Measurements from ENCODE around the gene BPIFB1. TPM values are rescaled to one million over a fixed set of nuclear protein-coding genes. Genes with fewer than 3 reads are reported as not detected.

BPIFB1 gene
- 8.3 TPM for total RNA-seq

GRCh38 chr20:33282991-33283555, at the start of gene BPIFB1:
Gene BPIFB1 (plus strand): TSS chr20:33283214. CDS start chr20:33286074, 2,860 bp downstream.
- no peak for ATAC-seq

DNA sequence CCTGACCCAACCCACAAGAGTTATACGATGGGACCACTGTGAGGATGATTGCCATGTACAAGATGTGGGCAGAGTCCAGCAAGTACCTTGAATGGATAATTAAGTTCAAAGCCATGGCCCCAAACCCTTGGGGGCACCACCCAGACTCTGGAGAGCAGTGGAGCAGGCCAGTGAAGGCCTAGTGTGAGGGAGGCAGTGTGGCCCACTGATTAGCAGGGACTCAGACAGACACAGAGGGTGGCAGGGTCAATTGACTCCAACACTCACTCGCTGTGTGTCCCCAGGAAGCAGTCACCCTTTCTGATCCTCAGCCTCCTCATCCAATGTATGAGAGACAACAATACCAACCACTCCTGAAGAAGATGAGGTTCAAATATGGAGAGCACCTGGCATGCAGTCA, 49.0 kb upstream of the BPIFB1 start:
- ATAC-seq = no peak

DNA sequence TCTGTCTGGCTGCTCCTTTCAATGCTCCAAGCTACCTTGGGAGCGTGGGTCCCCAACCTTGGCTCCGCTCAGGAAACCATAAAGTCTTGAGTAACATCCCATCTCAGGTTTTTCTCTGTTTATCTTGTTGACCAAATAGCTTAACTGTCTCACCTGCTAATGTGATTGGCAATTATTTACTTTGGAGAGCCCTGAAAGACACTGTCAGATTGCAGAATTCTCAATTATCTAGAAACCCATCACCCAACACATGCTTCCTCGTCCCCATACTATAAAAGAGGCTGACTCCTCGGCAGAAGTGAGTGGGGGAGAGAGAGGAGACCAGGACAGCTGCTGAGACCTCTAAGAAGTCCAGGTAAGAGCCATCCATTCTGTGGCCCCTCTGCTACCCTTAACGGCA, 47.3 kb upstream of the BPIFB1 start, which contains the start of gene BPIFA1:
TSS of gene BPIFA1 (plus strand) at position 301 of the 400 bp plus-strand sequence. CDS start 1,716 bp downstream, outside the sequence.
- ATAC-seq = no peak

GRCh38 chr20:33236351-33236750, 46.7 kb upstream of the BPIFB1 start:
- no peak for ATAC-seq

DNA sequence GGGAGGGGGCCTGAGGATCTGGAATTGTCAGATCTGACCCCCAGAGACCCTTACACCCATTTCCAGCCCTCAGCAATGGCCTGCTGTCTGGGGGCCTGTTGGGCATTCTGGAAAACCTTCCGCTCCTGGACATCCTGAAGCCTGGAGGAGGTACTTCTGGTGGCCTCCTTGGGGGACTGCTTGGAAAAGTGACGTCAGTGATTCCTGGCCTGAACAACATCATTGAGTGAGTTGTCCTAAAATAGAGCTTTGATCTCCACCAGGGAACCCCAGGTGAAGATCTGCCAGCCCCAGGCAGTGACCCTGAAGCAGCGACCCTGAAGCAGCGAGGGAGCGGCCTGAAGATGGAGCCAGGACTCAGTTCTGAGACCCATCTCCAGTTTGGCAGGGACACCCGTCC, 45.0 kb upstream of the BPIFB1 start:
- ATAC-seq = no peak

DNA sequence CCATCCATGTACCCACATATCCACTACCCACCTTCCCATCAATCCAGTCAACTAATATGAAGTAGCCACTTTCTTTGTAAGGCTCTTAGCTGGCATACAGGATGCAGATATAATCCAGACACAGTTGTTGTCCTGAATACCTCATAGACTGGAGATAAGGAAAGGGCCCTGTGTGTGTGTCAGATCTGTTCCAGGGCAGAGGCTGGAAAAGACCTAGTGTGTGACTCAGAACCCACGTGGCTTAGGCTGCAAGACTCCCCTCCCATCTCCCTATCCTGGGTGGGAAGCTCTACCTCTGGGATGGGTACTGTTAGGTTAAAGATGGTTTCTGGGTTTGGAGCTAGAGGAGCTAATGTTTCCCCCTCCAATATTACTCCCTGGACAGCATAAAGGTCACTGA, 43.6 kb upstream of the BPIFB1 start:
- no peak for ATAC-seq

GRCh38 chr20:33239979-33240736, 42.9 kb upstream of the BPIFB1 start:
- no peak for ATAC-seq

- no peak for ATAC-seq
These were observed 42.1 kb upstream of the BPIFB1 start for GRCh38 chr20:33240923-33241322.

- ATAC-seq = no peak
These were observed 40.5 kb upstream of the BPIFB1 start for GRCh38 chr20:33242319-33243100.

DNA sequence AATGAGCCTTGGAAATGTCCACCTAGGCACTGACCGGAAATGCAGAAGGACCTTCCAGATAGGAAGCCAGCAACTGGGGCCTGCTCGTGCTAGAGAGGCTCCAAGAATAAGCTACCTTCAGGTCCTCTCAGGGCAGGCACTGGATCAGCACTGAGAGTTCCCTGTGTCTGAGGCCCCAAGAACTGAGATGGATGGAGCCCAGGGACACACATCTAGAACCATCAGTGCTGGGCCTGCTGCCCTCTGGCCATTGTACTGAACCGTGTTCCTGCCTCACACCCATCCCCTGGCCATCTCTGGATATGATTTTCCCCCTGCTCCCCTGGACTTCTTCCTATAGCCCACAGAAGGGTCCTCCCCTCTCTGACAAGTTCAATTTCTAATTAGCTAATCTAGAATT, 36.9 kb upstream of the BPIFB1 start:
- ATAC-seq = no peak

DNA sequence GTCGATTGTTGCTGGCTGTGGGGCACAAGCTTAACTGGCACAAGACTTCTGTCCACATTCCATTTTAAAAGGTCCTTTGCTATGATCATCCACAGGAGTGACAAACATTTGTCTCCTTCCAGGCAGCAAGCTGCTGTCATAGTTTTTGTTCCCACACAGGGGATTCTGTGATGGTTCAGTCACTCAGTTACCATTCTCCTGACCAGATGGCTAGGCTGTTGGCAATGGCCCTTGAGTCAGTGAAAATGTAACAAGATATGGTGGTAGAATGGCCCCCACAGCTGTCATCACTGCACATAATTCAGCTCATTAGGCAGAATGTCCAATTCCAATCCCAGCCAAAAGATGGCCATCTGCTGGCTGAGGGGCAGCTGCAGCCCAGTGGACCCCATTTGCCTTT, 33.6 kb upstream of the BPIFB1 start:
- ATAC-seq = no peak

DNA sequence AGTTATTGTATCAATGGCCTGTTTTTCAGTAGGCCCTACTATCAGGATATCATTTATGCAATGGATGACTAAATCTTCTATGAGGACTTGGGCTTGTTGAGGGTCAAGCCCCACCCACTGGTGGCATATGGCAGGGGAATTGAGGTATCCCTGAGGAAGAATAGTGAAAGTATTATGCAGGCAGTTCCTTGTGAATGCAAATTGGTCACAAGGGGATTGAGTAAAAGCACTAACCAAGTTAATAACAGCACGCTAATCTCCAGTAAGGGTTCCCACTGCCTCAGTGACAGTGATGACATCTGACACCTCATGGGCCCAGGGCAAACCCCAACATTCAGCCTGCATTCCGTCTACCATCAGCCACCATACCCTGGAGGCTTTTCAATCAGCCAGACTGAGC, 32.3 kb upstream of the BPIFB1 start:
- no peak for ATAC-seq

GRCh38 chr20:33251496-33251895, 31.5 kb upstream of the BPIFB1 start:
- ATAC-seq = no peak

DNA sequence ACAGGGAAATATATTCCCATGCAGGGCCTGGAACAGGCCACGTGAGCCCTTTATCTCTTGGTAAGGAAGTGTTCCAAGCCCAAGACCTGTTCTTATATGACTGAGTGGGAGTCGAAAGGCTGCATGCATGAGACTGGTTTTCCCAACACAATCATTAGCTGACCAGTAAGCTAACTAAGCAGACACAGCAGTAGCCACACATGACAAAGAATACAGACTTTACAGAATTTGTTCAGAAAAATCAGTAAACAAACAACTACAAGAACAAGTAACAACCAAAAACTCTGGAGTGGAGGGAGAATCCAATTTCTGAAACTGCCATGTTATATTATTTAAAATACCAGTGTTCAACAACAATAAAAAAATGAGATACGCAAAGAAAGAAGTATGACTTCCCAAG, 30.6 kb upstream of the BPIFB1 start:
- ATAC-seq = no peak

GRCh38 chr20:33255005-33255404, 28.0 kb upstream of the BPIFB1 start:
- no peak for ATAC-seq

DNA sequence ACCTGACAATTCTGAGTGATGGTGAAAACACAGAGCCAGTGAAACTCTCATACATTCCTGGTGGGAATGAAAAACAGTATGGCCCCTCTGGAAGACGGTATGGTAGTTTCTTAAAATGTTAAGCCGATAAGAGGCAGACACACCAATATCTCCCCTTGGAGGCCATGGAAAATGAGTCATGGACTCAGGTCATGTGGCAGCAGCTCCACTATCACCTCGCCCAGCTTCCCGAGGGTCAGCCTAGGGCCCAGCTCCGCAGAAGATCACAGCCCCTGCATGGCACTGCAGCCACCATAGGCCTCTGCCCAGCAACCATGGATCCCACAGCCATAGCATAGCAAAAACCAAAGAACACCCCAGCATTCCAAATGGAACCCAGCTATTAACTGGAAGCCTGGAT, 25.8 kb upstream of the BPIFB1 start:
- ATAC-seq = no peak

- ATAC-seq = no peak
These were observed 23.6 kb upstream of the BPIFB1 start for GRCh38 chr20:33259371-33259770.

DNA sequence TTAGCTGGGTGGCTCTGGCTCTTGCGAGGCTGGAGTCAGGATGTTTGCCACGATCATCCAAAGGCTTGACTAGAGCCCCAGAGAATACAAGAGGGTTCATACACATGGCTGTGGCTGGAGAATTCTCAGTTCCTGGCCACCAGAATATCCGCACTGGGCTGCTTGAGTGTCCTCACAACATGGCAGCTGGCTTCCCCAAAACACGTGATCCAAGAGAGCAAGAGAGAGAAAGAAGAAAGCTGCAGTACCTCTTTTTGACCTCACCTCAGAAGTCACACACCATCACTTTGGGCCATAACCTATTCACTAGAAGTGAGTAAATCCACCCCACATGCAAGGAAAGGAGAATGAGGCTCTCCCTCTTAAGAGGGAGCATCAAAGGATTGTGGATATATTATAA, 21.5 kb upstream of the BPIFB1 start:
- no peak for ATAC-seq

DNA sequence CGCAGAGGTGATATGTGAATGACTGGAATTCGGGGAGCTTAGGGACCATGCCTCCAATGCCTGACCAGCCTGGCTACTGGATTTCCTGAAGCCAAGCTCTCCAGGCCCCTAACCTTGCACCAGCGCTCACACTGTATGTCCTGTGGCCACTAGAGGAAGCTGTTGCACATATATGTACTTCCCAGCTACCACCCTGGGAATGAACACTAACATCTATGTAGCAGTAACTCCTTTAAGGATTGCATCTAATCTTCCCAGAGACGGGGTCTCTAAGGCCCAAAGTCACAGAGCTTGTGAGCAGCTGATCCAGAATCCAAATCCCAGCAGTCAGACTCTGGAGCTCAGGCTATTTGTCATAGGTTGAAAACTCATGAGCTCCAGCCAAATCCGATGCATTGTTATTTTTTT, 20.4 kb upstream of the BPIFB1 start:
- peak; percentile 67 for ATAC-seq

DNA sequence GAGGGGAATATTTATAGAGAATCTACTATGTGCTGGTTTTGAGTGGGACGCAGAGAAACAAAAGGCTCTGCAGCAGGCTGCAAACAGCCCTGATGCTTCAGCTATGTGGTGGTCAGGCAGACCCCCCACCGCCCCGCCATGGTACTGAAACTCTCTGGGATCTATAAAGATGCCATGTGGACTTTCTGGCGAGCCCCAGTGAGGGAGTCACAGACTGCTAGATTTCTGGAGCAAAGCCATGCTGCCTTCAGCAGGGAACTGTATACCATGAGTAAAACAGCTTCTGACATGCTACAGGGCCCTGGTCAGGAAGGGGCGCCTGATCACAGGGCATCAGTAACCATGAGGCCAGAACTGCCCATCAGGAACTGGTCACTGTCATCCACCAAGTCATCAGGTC, 19.2 kb upstream of the BPIFB1 start:
- ATAC-seq = no peak

GRCh38 chr20:33267701-33268100, 15.3 kb upstream of the BPIFB1 start:
- no peak for ATAC-seq

DNA sequence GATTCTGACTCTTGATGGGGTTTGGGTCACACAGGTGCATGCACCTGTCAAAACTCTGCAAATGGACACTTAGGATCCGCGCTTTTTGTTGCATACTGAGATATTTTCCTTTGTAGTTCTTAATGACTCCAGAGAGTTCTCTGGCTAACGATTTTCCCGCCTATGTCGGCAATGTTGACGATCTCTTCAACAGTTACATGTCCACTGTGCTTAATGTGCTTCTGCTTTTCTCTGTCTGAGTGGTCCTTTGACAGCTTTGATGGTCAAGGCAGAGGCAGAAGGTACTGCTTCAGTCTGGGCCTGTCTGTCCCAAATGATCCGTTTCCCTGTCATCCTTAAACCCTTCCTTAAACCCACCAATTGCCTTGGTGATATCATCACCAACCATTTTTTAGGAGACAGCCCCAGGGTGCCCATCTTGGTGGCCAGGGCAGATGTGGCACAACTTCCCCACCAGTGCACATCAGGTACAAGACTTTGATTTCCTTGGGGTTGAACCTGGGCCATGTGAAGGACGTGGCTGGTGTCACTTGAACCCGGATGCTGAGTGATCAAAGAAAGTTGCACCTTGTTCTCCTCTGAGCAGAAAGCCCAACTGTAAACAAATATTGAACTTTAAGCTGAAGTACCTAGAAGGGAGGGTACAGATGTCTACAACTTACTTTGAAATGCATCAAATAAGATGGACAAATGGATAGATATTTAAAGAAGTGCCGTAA, 10.7 kb upstream of the BPIFB1 start:
- no peak for ATAC-seq
